HL-60 (cell line): ENCODE measurements around the gene FFAR1.

ENCODE experiments used
- DNase-seq, 2 experiments: peaks; one replicate each; pipeline ENCODE4 v3.0.0-alpha.2; 2010 to 2020; ENCODE audit warnings: low read depth in 1 of 2, low spot score in 1 of 2
- H3K27ac ChIP-seq: fragments of 250-450 bp; sonication (Bioruptor Pico); replicated peaks from 2 replicates; pipeline ENCODE4 v1.5.1; 2020; ENCODE audit warnings: mild to moderate bottlenecking, moderate library complexity
- H3K27me3 ChIP-seq: fragments of 250-450 bp; sonication (Bioruptor Pico); 2 replicates; pipeline ENCODE4 v1.5.1; 2021; ENCODE audit warnings: mild to moderate bottlenecking, moderate library complexity; ENCODE audit not compliant: insufficient read depth, poor library complexity, severe bottlenecking
- H3K4me3 ChIP-seq: replicated peaks from 2 replicates; pipeline ENCODE4 v1.5.1; 2011; ENCODE audit warnings: mild to moderate bottlenecking, control low read depth, low read length; ENCODE audit not compliant: insufficient read depth
- GABPA ChIP-seq: IDR thresholded peaks from 2 replicates; pipeline ENCODE4 v1.6.1; 2012; ENCODE audit warnings: low read depth
- POLR2AphosphoS5 ChIP-seq: IDR thresholded peaks from 2 replicates; pipeline ENCODE4 v1.6.1; 2012; ENCODE audit warnings: low read depth
- REST ChIP-seq: IDR thresholded peaks from 2 replicates; pipeline ENCODE4 v1.6.1; 2012; ENCODE audit warnings: low read depth; ENCODE audit not compliant: insufficient replicate concordance
- SPI1 ChIP-seq: IDR thresholded peaks from 2 replicates; pipeline ENCODE4 v1.6.1; 2012; ENCODE audit warnings: low read depth, mild to moderate bottlenecking, borderline replicate concordance
- TF ChIP-seq, protein P1 (sequence below): IDR thresholded peaks from one replicate; pipeline ENCODE4 v1.5.1; 2011; ENCODE audit warnings: low read length, control low read depth, inconsistent platforms; ENCODE audit not compliant: insufficient read depth

The FFAR1 gene

GRCh38 chr19:35299523-35300338 is 48.0 kb upstream of the FFAR1 start:
- Histone ChIP-seq H3K4me3 (no peak overlapping the region), H3K27ac (no peak overlapping the region), H3K27me3 (no peaks in the 10 kb centered on the region)
- DNase-seq, result no peak
- TF ChIP-seq SPI1 (no peak), GABPA (no peak), REST (no peak), POLR2AphosphoS5 (no peak)
- TF ChIP-seq, protein P1, sequence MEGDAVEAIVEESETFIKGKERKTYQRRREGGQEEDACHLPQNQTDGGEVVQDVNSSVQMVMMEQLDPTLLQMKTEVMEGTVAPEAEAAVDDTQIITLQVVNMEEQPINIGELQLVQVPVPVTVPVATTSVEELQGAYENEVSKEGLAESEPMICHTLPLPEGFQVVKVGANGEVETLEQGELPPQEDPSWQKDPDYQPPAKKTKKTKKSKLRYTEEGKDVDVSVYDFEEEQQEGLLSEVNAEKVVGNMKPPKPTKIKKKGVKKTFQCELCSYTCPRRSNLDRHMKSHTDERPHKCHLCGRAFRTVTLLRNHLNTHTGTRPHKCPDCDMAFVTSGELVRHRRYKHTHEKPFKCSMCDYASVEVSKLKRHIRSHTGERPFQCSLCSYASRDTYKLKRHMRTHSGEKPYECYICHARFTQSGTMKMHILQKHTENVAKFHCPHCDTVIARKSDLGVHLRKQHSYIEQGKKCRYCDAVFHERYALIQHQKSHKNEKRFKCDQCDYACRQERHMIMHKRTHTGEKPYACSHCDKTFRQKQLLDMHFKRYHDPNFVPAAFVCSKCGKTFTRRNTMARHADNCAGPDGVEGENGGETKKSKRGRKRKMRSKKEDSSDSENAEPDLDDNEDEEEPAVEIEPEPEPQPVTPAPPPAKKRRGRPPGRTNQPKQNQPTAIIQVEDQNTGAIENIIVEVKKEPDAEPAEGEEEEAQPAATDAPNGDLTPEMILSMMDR, result no peak

DNA sequence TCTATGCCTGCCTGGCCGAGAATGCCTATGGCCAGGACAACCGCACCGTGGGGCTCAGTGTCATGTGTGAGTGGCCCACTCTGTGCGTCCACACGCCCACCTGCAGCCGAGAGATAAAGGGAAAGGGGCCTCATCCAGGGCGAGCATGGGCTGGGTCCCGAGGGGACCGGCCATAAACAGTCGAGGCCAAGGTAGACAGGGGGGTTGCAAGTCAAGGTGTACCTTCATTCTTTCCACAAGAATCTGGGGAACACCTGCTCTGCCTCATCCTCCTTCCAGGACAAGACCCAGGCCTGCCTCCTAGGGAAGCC is 47.4 kb upstream of the FFAR1 start:
- Histone ChIP-seq H3K27ac (no peak overlapping the region), H3K4me3 (no peak overlapping the region), H3K27me3 (no peaks in the 10 kb centered on the region)
- TF ChIP-seq, protein P1, result no peak
- TF ChIP-seq REST (no peak), POLR2AphosphoS5 (no peak), GABPA (no peak), SPI1 (no peak)
- no peak for DNase-seq

GRCh38 chr19:35301961-35302360 is 45.7 kb upstream of the FFAR1 start:
- TF ChIP-seq REST, result no peak
- no peak for TF ChIP-seq GABPA
- no peak for TF ChIP-seq SPI1
- no peak for TF ChIP-seq POLR2AphosphoS5
- TF ChIP-seq, protein P1, result no peak
- no peak for DNase-seq
- no peak overlapping the region for H3K4me3 ChIP-seq
- no peaks in the 10 kb centered on the region for H3K27me3 ChIP-seq
- no peak overlapping the region for H3K27ac ChIP-seq
